ENCODE measurements around the gene NSUN5.
"Not testable (repeated sequence)": the region's sequence is repeated elsewhere in the genome, so short reads cannot be mapped to it uniquely, and the experiment has no call there.

NSUN5 gene

GRCh38 chr7:73308665-73309214, at the start of gene NSUN5:
TSS of gene NSUN5 (minus strand) at chr7:73308826. CDS start at chr7:73308790, 36 bp downstream.
- peak; percentile 92 to 94 for DNase-seq

- DNase-seq, result no peak
These were observed 47.5 kb upstream of the NSUN5 start for GRCh38 chr7:73356159-73356558.

DNA sequence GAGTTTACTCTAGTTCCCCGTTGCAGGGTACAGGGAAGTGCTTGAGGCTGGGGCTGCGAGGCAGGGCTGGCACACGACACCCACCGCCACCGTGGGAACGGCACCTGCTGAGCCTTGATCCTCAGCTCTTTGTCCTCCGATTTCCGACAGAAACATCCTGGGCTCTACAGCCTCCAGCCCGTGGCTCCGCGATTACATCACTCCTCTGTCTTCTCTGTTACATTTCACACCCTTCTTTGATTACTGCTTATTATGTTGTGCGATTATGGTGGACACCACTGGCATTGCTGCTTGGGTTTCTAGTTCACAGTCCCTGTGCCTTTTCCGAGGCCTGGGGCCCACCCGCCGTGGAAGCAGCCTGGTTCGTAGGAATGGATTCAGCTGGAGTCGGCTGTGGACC, 46.2 kb upstream of the NSUN5 start:
- no peak for DNase-seq

GRCh38 chr7:73354196-73354595, 45.6 kb upstream of the NSUN5 start:
- DNase-seq, result no peak

DNA sequence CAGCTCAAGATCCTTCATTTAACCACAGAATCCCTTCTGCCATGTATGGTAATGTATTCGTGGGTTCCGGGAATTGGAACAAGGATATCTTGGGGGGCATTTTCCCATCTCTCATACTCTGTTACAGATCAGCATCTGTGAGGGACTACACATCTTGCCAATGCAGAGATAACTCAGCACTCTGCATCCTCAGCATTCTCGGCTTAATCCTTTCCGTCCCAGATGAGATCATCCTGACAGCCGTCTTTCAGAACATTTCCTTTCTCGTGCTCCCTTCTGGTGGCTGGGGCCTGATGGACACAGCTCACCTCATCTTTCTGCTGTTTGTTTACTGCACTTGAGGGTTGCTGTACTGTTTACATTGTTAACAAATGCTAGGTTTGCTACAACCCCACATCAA, 44.6 kb upstream of the NSUN5 start:
- DNase-seq, result no peak

DNA sequence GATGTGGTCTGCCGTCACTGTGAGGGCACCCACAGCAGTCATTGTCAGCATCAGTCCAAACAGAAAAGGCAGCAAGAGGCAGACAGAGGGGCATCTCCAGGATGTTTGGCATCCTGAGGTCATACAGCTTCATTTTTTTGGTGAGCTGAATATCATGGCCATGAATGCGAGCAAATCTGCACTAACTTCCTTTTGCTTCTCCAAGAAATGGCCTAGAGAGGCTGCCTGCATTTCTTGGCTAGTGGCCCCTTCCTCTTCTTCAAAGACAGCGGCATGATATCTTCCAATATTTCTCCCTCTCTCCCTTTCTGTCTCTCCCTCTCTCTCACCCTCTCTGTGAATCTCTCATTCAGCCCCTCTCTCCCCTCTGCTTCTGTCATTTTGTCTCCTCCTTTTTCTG, 44.2 kb upstream of the NSUN5 start:
- DNase-seq, result no peak

- no peak for DNase-seq
These were observed 43.0 kb upstream of the NSUN5 start for GRCh38 chr7:73351447-73352167.

DNA sequence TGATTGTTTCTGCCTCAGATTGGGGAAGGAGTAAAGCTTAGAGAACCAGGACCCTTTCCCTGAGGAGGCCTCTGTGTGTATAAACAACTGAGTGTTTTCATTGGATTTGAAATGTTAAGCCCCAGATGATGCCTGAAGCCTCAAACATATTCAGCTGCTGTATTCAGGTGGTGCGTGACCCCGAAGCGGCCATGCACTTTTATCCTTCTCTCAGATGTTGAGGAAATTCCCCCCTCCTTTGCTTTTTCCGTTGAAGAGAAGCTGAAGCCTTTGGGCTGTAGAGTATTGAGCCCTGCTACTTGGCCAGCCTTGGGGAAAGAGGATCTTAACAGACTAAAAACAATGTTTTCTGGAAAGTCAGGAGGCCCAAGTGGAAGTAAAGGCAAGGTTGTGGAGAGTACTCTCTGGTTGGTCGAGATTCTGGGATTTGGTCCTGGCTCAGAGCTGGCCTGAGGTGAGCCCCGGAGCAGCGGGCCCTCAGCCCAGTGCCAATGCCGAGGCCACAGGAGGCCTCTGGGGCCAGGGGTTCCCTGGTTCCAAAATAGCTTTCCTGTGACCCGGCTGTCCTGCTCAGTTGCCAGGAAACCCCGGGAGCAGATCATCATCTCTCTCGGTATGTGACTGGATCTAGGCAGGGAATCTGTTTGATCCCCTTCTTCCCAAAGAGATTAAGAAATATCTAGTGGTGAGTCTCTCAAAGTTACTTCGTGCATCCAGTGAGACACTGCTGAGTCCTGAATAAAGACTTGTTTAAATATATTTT, 41.9 kb upstream of the NSUN5 start:
- no peak for DNase-seq

DNA sequence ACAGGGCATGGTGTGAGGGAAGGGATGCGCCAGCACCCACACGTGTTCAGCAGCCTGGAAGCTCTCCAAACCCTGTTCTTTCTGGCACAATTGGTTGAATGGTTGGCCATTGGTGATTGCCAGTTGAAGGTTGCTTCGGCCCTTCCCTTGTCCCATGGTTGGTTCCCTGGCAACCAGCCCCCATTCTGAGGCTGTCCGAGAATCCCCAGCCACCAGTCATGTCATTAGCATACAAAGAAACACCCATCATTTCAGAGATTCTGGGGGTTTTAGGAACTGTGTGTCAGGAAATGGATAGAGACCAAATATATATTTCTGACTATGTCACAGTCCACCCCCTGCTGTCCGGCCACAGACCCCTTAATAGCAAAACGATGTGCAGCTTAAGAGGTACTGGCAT, 41.1 kb upstream of the NSUN5 start:
- DNase-seq, result no peak

DNA sequence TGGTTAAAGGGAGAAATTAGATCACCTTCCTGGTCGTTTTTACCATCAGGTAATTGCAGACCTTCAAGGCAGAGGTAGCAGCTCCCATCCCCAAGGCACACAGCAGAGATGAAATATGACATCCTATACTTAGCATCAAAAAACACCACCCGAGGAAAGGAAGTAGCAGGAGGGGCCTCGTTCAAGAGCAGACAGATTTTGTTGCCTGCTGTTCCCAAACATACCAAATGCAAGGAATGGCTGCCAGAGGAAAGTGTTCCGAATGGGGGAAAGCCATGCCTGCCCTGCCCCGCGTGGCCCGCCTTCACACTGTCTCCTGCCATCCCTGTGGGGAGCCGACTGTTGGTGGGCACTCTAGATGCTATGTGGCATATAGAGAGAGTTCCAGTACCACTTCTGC, 37.3 kb upstream of the NSUN5 start:
- no peak for DNase-seq

GRCh38 chr7:73345538-73345937, 36.9 kb upstream of the NSUN5 start:
- no peak for DNase-seq

DNA sequence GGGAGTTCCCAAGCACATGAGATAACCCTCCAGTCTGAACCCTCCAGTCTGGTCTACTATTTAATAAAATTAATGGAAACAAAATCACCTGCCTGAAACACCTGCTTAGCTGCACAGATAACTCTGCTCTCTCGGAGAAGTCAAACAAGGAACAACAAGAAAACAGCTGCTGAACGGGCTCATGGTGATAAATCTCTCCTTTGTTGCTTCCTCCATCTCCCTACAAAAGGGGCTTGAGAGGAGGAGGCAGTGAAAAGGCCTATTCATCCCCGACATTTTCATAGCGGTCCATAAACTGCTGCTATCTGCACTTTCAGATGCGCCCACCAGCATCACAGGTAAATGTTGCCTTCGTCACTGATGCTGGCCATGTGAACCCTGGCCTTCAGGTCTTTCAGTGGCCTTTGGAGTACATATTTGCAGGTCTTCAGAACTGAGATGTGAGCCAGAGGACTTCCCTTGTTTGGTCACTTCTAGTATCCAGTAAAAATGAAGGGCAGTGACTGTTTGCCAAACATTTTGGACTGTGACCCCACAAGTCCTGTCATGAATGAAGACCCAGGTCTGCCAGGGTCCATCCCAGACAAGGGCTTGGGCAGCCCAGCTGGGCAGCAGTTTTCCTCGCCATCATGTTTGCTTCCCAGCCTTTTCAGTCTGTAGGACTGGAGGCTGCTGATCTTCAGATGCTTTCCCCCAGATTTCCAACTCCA, 35.2 kb upstream of the NSUN5 start:
- no peak for DNase-seq

DNA sequence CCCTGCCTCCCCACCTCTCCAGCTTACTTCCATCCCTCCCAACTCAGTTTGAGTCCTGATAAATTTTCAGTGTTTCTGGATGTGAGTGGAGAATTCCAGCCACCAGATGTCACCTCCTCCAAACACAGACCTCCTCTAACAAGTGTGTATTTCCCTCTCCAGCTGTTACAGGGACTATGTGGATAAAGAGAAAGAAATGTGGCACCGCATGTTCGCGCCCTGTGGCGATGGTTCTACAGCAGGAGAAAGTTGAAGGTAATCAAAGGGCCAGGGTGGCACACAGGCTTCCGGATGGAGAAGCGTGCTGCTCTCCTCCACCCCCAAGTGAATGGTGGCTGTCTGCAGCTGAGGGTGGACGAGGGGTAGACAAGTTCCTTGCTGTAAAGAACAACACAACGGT, 34.0 kb upstream of the NSUN5 start:
- DNase-seq, result no peak

DNA sequence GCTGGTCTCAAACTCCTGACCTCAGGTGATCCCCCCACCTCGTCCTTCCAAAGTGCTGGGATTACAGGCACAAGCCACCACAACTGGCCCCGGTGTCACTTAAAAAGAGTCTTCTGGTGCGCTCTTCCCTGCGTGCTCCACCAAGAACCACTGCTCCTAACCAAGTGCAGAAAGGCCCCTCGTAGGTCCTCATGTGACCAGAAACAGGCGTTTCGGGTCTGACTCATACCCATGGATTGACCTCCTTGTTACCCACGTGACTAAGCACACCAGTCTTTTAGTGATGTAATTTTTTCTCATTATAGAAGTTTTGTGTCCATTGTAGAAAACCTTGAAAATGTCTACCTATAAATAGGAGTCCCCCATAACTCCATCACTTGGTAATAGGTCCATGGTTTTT, 33.3 kb upstream of the NSUN5 start:
- DNase-seq, result no peak

DNA sequence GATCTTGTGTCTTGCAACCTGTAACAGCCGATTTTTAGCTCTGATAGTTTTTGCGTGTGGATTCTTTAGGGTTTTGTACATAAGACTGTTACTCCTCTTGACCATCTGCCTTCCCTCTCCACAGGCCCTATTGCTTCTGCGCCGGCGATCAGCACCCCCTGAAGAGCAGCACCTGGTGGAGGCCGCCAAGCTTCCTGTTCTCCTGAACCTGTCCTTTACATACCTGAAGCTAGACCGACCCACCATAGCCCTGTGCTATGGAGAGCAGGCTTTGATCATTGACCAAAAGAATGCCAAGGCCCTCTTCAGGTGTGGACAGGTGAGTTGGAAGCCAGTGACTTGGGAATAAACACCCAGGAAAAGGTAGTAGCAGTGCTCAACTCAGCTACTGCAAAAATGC, 31.9 kb upstream of the NSUN5 start:
- no peak for DNase-seq

GRCh38 chr7:73338321-73338720, 29.7 kb upstream of the NSUN5 start:
- DNase-seq, result no peak

GRCh38 chr7:73332447-73332846, 23.8 kb upstream of the NSUN5 start:
- no peak for DNase-seq

- no peak for DNase-seq
These were observed 22.1 kb upstream of the NSUN5 start for GRCh38 chr7:73330772-73331171.

DNA sequence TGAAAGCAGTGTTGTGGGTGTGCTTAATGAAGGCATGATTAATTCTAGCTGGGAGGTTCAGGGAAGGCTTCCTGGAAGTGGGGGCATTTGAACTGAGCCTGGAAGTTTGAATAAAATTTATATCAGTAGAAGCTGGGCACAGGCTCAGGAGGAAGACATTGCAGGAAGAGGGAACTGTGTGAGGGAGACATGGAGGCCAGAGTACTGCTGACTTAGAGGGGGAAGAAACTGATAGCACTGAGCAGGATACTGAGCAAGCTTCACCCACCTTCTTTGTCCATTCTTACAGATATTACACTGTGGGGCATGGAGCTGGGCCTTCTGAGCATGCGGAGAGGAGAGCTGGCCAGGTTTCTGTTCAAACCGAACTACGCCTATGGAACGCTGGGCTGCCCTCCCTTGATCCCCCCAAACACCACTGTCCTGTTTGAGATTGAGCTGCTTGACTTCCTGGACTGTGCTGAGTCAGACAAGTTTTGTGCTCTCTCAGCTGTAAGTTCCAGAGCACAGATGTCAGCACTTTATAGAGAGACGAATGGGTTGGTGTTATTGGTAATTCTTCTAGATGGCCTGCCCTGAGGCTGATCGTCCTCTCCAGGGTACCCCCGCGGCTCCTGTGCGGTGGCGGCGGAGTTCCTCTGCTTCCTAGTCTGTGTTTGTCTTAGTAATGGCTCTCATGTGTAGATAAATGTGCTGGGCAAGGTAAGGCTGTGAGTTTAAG, 21.4 kb upstream of the NSUN5 start:
- no peak for DNase-seq

GRCh38 chr7:73328696-73329095, 20.1 kb upstream of the NSUN5 start:
- DNase-seq, result no peak

- DNase-seq, result not testable (repeated sequence)
These were observed 19.3 kb upstream of the NSUN5 start, which contains the start of the genes FKBP6 and TRIM50 for GRCh38 chr7:73327922-73328321. TSS of gene FKBP6 (plus strand) at chr7:73328161. CDS start at chr7:73328429, 268 bp downstream. TSS of gene TRIM50 (minus strand) at chr7:73328082. CDS start at chr7:73324787, 3,295 bp downstream.

DNA sequence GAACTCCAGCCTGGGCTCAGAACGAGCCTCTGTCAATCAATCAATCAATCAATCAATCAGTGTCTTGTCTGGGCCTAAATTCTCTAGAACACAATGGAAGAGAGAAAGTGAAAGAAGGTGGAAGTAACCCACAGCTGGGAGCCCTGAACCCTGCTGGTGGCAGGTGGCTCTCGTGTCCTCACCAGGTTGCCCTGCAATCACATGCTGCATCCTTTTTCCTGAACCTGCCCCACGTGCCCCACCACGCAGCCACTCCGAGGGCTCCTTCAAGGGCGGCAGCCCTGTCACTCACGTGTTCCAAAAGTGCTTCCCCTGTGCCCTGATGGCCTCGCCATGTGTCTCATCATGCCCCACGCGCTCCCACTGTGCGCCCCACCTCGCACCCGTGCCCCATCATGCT, 18.8 kb upstream of the NSUN5 start:
- not testable (repeated sequence) for DNase-seq

GRCh38 chr7:73325424-73325823, 16.8 kb upstream of the NSUN5 start:
- DNase-seq, result not testable (repeated sequence)

All from activated T-cell treated with anti-CD3 and anti-CD28 coated beads, Interleukin-2, amount 50 U/mL, for 48 hours (primary cell).